HG03342 (cell line): ENCODE data around the gene SIPA1L3.

Experiments used
- ATAC-seq: cut with Tn5 transposase; IDR thresholded peaks from one replicate; pipeline ENCODE4 v1.9.1; 2021; ENCODE audit warnings: mild to moderate bottlenecking, moderate library complexity; ENCODE audit not compliant: unreplicated experiment

Gene SIPA1L3

DNA sequence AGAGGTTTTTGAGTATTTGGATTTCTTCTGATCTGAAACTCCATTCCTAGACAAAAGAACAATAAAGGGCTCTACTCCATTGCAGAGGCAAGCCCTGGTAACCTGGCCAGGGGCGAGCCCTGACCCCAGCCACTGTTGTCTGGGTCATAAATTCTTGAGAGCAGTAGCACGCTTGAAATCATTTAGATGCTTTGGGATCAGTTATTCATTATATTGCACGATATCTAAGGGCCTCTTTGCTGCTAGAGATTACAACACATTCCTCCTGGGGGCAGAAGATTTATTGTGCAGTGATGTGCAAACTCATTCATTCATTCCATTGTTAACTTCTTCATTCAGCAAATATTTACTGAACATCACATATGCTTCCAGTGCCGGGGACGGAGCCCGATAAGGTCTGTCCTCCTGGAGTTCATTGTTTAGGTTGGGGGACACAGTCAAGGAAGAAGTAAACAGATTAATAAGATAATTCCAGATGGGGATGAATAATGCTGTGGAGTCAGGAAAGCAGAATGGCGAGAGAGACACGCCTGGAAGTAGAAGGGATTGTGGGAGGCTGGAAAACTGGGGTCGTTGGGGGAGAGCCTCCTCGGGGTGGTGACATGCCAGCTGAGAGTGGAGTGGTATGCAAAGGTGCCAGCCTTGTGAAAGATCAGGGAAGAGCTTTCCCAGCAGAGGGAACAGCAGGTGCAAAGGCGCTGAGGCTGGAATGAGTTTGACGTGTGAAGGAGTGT lies 34.9 kb downstream of the SIPA1L3 start:
- ATAC-seq: no peak

DNA sequence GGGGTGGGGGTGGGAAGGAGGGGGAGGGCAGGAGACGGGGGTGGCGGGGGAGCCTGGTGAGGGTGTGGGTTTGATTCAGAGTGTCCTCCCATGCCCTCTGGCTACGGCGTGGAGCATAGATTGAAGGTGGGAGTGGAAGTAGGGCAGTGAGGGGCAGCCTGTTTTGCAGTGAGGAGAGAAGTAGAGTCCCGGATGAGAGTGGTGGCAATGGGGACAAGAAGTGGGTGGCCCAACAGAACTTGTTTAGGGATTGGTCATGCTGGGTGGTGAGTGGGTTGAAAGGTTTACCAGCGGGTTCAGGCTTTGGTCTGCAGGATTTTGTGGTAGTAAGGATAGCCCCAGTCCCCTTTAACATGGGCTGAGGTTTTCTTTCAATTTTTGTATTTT lies 35.5 kb downstream of the SIPA1L3 start:
- no peak for ATAC-seq

DNA sequence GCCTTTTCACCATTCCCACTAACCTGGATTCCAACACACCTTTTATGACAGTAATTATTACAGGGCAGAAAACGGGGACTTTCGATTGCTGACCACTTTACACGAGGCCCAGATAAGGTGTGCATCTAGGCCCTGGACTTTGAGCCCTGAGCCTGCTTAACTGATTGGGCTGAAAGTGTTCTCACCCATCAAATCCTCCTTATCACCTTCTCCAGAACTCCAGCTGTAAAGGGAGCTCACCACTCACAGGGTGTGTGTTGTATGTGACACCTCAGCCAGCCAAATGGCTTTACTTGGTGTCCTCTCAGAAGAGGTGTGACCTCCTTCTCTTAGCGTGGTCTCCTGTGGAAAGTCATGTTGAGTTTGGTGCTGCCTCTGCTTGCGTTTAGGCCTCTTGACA lies 36.5 kb downstream of the SIPA1L3 start:
- ATAC-seq: no peak

DNA sequence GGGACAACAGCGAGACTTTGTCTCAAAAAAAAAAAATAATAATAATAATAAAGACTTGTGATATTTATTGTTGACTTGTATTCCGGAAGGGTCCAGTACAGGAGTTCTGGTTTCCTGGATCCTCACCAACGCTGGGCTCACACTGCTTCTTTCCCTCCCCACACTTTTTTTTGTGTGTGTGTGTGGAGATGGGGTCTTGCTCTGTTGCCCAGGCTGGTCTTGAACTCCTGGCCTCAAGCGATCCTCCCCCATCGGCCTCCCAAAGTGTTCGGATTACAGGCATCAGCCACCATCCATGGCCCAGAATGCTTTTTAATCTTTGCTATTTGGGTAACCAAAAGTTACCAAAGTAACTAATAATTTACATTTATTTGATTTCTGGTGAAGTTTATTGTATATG lies 39.1 kb downstream of the SIPA1L3 start:
- no peak for ATAC-seq

DNA sequence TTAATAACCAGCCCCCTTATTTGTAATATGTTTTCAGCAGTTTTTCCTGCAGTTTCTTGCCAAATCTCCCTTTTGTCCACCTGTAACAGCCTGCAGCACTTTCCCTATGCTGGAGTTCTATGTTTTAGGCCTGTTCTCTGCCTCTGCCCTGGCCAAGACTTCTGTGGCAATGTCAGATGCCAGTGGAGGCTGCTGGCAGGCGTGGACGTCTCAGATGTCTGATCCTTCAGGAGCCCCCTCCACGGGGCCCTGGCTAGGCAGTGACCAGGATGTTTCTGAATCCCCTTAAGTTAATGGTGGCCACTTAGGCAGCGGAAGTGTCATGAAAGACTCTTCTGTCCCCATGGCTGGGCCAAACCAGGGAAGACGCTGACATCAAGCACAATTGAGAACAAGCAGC lies 40.8 kb downstream of the SIPA1L3 start:
- no peak for ATAC-seq

DNA sequence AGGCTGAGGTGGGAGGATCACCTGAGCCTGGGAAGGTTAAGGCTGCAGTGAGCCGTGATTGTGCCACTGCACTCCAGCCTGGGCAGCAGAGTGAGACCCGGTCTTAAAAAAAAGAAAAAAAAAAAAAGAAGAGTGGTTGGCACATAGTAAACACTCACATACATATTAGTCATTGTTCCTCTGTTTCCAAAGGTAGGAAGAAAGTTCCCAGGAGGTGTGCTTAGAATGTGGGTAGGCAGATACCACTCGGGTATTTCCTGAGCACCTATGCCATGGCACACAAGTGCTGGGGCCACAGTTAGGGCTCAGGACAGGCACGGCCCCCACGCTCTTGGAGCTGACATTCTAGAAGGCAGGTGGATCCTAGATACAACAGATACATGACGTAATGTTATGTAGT lies 41.4 kb downstream of the SIPA1L3 start:
- ATAC-seq: no peak

DNA sequence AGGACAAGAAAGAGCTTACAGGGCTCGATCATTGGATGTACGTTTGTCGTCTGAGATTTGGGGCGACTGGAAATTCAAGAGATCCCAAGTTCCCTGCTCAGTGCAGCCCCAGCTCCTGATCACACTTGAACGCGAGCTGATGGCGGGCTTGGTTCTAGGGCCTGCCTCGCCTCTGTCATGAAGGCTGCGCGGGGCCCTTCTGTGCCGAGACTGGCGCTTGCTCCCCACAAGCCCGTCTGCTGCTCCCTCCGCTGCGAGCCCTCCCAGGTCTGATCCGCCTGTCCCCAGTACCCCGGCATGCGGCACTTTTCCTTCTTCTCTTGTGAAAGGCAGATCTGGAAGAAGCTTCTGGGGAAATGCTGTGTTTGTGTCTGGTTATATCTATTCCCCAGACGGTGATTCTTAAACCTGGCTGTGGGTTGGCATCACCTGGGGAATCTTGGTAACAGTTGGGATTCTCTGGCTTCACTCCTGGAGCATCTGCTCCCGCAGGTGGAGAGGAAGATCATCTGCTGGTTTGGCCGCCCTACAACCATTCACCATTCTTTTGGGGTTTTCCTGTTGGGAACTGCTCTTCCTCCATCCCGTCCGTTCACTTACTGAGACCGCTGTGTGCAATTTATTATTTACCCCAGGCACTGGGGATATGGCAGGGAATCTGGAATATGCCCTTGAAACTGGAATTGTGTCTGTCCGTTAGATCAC lies 43.6 kb downstream of the SIPA1L3 start:
- no peak for ATAC-seq

DNA sequence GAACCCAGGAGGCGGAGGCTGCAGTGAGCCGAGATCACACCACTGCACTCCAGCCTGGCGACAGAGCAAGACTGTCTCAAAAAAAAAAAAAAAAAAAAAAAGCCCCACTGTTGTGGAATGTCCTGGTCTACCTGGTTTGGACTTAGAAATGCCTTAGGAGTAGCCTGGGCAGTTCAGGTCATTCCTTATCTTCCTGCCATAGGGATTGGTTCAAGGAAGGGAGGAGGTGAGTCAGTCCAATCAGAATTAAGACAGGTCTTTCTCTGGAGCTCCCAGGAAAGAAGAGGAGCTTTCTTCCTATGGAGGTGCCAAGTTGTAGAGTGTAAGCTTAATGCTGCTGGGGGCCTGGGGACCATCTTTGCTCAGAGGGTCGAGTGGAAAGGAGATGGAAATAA lies 44.8 kb downstream of the SIPA1L3 start:
- no peak for ATAC-seq

DNA sequence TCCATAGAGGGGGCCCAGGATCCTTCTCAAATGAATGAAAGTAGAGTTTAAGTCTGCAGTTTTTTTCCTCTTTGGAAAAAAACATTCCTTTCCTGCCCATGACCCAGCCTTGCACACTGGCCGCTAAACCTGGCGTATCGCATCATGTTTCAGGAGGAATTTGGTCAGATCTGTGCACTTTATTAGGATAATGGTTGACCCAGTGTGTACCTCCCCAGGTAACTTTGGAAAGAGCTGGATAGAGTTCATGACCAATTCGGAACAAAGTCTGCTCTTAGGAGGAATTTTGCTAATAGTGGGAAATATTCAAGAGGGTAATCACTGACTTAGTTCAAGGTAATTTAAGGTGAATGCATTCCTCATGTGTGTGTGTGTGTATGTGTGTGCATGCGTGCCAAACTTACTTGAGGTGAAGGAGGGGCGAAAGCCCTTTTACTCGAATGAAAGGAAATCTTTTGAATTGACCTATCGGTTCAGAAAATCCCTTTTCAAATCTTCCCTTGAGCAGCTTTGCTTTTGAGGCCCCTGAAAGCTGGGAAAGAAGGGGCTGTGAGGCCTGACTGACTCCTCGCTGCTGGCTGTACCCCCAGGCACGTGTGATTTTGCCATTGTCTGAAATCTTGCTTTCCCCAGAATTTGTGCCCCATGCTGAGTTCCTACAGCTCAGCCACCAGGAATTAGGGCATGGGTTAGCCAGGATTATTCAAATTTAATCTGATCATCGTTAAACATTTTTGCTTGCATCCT lies 46.3 kb downstream of the SIPA1L3 start:
- no peak for ATAC-seq

DNA sequence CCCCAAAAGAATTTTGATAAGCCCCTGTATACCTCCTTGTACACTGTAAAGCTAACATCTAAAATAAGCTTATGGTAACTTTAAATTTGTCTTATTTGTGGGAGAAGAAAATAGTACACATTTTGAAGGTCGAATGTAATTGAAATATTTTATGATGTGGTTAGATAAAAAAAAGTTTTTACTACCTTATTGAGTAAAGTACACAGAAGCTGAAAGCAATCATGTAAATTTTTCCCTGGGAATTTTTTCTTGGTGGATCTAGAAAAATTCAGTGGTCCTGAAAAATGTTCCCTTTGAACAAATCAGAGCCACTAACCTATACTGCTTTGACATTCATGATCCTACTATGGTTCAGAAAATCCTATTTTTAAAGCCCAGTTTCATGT lies 46.9 kb downstream of the SIPA1L3 start:
- no peak for ATAC-seq

DNA sequence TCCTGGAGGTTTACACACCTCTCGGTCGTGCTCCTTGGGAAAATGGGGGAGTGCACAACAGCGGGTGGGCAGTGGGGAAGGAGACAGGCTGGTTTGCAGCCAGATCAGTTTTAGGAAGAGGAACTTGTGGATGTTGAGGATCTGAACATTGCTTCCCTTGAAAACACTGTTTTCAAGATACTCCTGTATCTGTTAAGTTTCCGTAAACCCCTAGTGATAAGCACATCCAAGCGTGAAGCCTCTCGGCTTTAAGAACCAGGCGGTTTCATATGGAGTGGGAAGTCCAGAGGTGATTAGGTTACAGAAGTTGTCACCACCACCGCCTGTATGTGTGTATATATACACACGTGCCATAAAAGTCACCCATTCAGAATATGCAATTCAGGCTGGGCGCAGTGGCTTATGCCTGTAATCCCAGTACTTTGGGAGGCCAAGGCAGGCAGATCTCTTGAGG lies 47.4 kb downstream of the SIPA1L3 start:
- no peak for ATAC-seq

DNA sequence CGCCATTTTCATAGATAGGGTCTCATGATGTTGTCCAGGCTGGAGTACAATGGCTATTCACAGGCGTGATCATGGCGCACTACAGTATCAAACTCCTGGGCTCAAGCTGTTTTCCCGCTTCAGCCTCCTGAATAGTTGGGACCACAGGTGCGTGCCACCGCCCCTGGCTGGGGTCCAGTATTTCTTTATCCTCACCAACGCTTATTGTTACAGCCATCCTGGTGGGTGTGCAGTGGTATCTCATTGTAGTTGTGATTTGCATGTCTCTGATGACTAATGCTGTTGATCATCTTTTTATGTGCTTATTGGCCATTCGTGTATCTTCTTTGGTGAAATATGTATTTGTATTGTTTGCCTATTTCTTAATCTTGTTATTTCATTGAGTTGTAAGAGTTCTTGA lies 49.0 kb downstream of the SIPA1L3 start:
- ATAC-seq: no peak

DNA sequence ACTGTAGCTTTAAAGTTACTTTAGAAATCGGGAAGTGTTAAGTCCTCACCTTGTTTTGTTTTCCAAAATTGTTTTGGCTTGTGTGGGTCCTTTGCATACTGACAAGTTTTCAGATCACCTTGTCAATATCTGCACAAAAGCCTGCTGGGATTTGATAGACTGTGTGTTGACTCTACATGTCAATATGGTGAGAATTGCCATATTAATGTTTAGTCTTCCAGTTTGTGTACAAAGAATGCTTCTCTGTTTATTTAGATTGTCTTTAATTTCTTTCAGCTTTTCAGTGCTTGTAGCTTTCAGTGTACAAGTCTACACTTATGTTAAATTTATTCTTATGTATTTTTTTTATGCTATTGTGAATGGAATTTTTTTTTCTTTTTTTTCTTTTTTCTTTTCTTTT lies 50.2 kb downstream of the SIPA1L3 start:
- no peak for ATAC-seq

DNA sequence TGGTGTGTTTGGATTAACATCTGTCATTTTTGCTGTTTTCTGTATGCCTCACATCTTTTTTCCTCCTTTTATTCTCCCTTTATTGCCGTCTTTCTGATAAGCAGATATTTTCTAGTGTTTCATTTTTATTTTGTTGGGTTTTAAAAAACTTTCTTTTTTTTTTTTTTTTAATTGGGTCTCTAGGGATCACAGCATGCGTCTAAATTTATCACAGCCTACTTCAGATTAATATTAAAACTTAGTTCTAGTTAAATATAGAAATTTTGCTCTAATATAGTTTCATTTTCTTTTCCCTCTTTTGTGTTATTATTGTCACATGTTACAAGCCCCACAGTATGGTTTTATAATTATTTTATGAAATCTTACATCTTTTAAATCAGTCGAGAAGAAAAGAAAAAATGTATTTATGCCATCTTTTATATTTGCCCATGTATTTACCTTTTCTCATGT lies 52.7 kb downstream of the SIPA1L3 start:
- no peak for ATAC-seq

DNA sequence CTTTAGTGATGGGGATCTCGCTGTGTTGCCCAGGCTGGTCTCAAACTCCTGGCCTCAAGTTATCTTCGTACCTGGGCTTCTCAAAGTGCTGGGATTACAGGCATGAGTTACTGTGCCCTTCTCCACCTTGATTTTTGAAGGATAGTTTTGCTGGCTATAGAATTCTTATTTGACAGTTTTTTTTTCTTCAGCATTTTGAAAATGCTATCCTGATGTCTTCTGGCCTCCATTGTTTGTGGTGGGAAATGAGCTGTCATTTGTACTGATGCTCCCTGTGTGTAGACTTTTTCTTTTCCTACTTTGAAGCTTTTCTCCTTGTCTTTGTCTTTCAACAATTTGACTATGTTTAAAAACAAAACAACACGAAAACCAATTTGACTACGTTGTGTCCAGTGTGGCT lies 54.2 kb downstream of the SIPA1L3 start:
- ATAC-seq: no peak

DNA sequence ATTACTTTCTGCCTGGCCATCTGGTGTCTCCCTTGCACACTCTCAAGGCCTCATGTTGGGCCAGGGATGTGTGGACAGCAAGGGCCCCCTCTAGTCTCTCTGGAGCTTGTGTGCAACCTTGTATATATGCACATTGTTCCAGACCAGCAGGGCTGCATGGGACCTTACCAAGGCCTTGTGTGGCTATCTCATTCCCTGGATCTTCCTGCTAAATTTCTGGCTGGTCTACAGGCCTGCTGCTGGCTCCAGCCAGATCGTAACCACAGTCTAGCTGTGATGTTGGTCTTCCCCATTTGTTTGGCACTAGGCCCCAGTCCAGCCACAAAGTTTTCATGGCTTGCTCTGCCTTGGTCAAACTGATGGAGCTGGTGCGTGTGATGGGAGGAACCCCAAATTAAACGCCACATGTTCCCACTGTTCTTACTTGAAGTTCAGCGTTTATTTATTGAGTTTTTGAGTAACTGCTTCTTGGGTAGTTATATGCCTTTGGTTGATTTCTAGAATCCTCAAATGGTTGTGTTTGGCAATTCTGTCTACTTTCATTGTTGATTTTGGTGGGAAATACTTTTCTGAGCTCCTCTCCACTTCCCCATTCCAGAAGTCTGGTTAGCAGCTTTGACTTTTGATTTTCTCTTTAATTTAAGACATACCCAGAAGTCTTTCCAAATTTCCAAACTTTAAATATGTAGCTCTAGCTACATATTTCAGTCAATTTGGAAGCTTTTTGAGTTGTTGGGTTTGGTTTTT lies 56.4 kb downstream of the SIPA1L3 start:
- ATAC-seq: no peak

DNA sequence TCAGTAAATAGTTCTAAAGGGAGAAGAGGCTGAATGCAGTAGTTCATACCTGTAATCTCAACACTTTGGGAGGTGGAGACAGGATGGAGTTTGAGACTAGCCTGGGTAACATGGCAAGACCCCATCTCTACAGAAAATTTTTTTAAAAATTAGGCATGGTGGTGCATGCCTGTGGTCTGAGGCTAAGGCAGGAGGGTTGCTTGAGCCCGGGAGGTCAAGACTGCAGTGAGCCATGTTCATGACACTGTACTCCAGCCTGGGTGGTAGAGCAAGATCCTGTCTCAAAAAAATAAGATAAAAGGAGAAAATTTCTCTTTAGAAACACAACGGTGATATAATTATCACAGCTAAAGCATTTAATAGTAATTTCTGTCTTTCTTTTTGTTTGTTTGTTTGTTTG lies 57.1 kb downstream of the SIPA1L3 start:
- ATAC-seq: no peak

DNA sequence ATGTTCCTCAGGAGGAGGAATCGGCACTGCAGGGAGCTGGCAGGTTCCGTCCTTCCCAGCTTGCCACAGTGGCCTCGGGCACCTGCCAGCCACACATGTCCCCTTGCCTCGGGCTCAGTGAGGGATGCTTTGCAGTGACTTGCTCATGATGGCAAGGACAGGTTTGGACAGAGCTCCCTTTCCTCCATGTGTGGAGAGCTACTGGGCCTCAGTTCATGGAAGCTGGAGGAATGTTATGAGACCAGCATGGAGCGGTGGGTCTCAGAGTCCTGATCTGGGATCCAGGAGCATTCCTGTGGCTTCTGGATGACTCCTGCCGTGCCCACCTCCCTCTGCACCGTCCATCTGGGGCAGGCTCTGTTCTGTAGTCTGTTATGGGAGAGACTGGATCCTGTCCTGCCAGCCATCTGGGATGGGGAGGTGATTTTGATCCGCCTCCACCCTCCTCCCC lies 59.2 kb downstream of the SIPA1L3 start:
- ATAC-seq: no peak

DNA sequence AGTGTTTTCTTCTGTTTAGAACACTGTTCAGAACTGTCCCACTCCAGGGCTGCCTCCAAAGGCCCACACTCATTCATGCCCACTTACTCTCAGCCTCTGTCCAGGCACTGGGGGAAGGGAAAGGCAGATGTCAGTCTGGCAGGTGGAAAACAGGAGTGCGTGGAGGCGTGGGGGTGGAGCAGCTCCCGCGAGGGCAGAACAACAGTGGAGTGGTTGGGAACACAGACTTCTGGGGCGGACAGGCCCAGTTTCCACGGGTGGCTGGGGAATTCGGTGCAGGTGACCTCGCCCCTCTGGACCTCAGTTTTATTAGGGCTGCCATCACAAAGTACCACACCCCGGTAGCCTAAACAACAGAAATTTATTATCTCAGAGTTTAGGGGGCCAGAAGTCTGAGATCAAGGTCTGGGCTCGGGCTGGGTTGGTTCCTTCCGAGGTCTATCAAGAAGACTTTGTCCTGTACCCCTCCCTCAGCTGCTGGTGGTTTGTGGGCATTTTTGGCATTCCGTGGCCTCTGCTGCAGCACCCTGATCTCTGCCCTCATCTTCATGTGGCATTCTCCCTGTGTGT lies 59.7 kb downstream of the SIPA1L3 start:
- ATAC-seq: no peak

DNA sequence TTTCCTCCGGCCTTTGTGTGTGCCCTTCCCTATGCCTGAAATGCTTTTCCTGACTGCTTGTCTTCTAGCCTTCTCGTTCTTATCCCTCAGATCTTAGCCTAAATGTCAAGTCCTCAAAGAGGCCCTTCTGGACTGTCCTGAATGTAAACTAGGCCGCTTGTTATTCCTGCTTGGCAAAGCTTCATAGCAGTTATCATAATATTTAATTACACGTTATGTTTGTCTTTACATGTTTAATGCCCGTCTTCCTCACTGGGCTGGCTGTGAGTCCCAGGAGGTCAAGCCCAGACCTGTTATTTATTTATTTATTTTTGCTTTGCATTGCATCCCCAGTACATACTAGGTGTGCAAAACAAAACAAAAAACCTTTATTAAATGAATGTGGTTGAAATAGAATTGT lies 62.7 kb downstream of the SIPA1L3 start:
- no peak for ATAC-seq

DNA sequence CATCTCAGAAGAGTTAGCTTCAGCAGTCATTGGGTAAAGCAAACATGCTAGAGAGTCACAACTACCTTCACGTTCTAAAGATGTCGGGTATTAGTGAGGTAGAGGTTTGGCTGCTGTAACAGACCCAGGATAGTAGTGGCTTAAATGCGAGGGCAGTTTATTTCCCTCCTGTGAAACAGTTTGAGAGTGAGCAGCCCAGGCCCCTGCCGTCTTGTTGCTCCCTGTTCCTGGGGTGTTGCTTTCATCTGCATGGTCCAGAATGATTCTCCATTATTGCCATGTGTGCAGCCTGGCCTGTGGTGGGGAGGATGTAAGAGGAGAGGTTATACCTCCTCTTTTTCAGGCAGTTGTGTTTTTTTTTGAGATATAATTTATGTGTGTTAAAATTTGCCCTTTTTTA lies 63.7 kb downstream of the SIPA1L3 start:
- no peak for ATAC-seq
